Nephron (organoid): ENCODE data around the gene ZNF415.

ENCODE experiments used
- H3K27ac Mint-ChIP-seq, 3 experiments: 2 replicates each; pipeline ENCODE4 v1.8.0; 2020; ENCODE audit warnings: mixed read lengths in 3 of 3, mild to moderate bottlenecking in 2 of 3, moderate library complexity in 1 of 3
- H3K27me3 Mint-ChIP-seq: 2 replicates; pipeline ENCODE4 v1.8.0; 2021; ENCODE audit warnings: low read depth, mild to moderate bottlenecking, moderate library complexity, mixed read lengths
- H3K36me3 Mint-ChIP-seq: 2 replicates; pipeline ENCODE4 v1.8.0; 2020; ENCODE audit warnings: low read depth, mixed read lengths
- H3K4me1 Mint-ChIP-seq: 2 replicates; pipeline ENCODE4 v1.8.0; 2020; ENCODE audit warnings: mixed read lengths
- H3K4me3 Mint-ChIP-seq, 3 experiments: 2 replicates each; pipeline ENCODE4 v1.8.0; 2020; ENCODE audit warnings: mild to moderate bottlenecking in 3 of 3, mixed read lengths in 3 of 3, moderate library complexity in 2 of 3
- H3K9me3 Mint-ChIP-seq: 2 replicates; pipeline ENCODE4 v1.8.0; 2020; ENCODE audit warnings: mixed read lengths
- TF ChIP-seq, protein P1 (sequence below), 3 experiments: fragments of 200-600 bp; sonication (generic); IDR thresholded peaks; one replicate each; pipeline ENCODE4 v1.5.0; 2021; ENCODE audit warnings: antibody characterized with exemption in 3 of 3; ENCODE audit not compliant: unreplicated experiment in 3 of 3

ZNF415 gene

DNA sequence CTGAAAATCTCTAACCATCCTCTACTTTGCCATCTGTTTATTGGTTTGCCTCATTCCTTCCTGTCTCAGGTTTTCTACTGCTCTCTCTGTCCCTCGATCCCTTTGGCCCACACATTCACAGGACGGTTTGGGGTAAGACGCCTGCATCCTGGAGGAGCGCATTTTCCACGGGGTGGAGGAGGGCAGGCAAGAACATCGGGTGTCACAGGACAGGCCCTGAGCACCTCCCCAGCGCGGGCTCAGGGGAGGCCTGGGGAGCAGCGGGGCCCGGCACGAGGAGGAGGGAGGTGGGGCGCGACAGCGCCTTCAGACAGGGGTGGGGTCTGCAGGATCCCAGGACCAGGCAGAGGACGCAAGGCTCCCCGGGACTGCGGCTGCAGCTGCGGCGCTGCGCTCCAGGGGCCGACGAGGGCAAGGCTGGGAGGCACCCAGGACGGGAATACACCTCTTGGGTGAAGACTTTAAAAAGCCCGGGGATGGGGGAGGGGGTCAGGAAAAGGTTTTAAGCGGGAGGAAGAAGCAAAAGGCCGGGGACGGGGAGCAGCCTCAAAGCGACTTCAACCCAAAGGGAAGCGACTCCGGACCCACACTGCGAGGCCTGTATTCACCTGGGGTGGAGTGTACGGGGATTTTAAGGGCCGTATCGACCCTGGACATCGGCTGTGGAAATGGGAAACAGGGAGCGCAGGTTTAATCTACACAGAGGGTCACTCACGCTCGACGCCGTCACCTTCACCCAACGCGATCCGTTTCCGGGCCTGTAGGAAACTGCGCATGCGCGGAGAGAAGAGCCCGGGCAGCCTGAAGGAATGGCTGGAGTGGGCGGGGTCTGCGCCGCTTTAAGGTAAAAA, at the start of gene ZNF415:
Gene ZNF415, minus strand, starts transcription at position 770 of the 851 bp plus-strand sequence. CDS start 10,234 bp downstream, outside the sequence.
- Mint-ChIP-seq H3K27me3 (no peaks in the 10 kb centered on the region), H3K4me1 (peaks cover 19% of the 10 kb centered on the region), H3K27ac (peak within 1 kb of the TSS; percentile 8 to 88 (median 40)), H3K36me3 (peaks cover 43% of the 10 kb centered on the region), H3K9me3 (peaks cover 16% of the 10 kb centered on the region), H3K4me3 (peak within 1 kb of the TSS; percentile 85 to 94 (median 89))
- TF ChIP-seq, protein P1, sequence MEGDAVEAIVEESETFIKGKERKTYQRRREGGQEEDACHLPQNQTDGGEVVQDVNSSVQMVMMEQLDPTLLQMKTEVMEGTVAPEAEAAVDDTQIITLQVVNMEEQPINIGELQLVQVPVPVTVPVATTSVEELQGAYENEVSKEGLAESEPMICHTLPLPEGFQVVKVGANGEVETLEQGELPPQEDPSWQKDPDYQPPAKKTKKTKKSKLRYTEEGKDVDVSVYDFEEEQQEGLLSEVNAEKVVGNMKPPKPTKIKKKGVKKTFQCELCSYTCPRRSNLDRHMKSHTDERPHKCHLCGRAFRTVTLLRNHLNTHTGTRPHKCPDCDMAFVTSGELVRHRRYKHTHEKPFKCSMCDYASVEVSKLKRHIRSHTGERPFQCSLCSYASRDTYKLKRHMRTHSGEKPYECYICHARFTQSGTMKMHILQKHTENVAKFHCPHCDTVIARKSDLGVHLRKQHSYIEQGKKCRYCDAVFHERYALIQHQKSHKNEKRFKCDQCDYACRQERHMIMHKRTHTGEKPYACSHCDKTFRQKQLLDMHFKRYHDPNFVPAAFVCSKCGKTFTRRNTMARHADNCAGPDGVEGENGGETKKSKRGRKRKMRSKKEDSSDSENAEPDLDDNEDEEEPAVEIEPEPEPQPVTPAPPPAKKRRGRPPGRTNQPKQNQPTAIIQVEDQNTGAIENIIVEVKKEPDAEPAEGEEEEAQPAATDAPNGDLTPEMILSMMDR (IDR thresholded peaks at IDR 0.05; ENCODE audit: unreplicated experiment in 3 of 3), result no peak

DNA sequence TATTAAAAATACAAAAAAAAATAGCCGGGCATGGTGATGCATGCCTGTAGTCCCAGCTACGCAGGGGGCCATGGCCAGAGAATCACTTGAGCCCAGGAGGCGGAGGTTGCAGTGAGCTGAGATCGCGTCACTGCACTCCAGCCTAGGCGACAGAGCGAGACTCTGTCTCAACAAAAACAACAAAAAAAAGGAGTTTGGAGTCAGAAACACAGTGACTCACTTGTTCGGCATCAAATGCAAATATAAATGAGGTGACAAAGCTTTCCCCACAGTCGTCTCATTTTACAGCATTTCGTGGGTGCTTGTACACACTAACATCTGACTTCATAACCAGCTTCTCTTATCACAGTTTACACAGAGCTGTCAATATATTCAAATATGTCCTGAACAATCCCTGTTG, 49.5 kb upstream of the ZNF415 start:
- H3K4me3 Mint-ChIP-seq, result no peak overlapping the region
- H3K27ac Mint-ChIP-seq, result no peak overlapping the region
- no peaks in the 10 kb centered on the region for H3K27me3 Mint-ChIP-seq
- H3K9me3 Mint-ChIP-seq, result peaks cover 11% of the 10 kb centered on the region
- TF ChIP-seq, protein P1 (IDR thresholded peaks at IDR 0.05; ENCODE audit: unreplicated experiment in 3 of 3), result no peak
- peaks cover 55% of the 10 kb centered on the region for H3K36me3 Mint-ChIP-seq
- H3K4me1 Mint-ChIP-seq, result no peaks in the 10 kb centered on the region

DNA sequence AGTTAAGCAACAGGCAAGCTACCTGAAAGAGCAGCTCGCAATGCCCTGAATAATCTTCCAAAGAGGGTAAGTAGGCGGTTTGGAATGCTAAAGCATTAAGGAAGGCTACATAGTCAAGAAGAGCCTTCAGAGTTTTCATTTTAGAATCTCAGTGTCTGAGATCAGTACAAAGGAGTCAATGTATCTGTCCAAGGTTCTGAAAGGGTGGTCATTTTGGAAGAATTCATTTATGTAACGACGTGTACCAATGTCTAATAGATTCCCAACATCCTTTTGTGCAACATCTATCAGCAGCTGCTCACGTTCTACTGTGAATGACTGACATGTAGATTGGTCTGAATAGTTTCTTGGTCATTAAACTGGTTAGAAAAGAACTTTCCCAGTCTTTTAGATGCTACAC, 45.3 kb upstream of the ZNF415 start:
- TF ChIP-seq, protein P1 (IDR thresholded peaks at IDR 0.05; ENCODE audit: unreplicated experiment in 3 of 3), result no peak
- Mint-ChIP-seq H3K4me1 (no peaks in the 10 kb centered on the region), H3K4me3 (no peak overlapping the region), H3K36me3 (peaks cover 60% of the 10 kb centered on the region), H3K27ac (no peak overlapping the region), H3K9me3 (peaks cover 25% of the 10 kb centered on the region), H3K27me3 (no peaks in the 10 kb centered on the region)

DNA sequence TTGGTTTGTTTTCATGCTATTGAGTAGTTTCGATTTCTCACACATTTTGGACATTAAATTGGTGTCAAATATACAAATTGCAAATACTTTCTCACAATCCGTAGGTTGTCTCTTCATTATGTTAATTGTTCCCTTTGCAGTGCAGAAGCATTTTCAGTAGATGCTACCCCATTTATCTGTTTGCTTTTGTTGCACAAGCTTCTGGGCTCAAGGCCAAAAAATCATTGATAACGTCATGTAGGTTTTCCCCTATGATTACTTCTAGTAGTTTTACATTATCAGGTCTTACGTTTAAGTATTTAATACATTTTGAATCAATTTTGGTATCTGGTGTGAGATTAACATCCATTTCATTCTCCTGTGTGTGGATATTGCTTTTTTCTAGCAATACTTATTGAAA, 40.2 kb upstream of the ZNF415 start:
- H3K9me3 Mint-ChIP-seq, result peaks cover 43% of the 10 kb centered on the region
- H3K27me3 Mint-ChIP-seq, result no peaks in the 10 kb centered on the region
- H3K27ac Mint-ChIP-seq, result no peak overlapping the region
- no peaks in the 10 kb centered on the region for H3K4me1 Mint-ChIP-seq
- peaks cover 49% of the 10 kb centered on the region for H3K36me3 Mint-ChIP-seq
- TF ChIP-seq, protein P1 (IDR thresholded peaks at IDR 0.05; ENCODE audit: unreplicated experiment in 3 of 3), result no peak
- no peak overlapping the region for H3K4me3 Mint-ChIP-seq

DNA sequence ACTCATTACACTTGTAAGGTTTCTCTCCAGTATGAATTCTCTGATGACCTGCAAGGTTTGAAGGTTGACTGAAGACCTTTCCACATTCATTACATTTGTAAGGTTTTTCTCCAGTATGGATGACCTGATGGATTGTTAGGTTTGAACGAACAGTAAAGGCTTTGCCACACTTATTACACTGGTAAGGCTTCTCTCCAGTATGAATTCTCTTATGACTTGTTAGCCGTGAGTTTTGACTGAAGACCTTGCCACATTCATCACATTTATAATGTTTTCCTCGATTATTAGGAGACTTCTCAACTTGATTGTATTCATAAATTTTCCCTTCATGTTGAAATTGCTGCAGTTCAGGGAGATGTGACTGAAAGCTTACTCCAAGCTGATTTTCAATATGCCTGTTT, 33.0 kb upstream of the ZNF415 start:
- Mint-ChIP-seq H3K27me3 (no peaks in the 10 kb centered on the region), H3K4me3 (no peak overlapping the region), H3K27ac (no peak overlapping the region), H3K36me3 (peaks cover 44% of the 10 kb centered on the region), H3K9me3 (peaks cover 54% of the 10 kb centered on the region), H3K4me1 (no peaks in the 10 kb centered on the region)
- TF ChIP-seq, protein P1 (IDR thresholded peaks at IDR 0.05; ENCODE audit: unreplicated experiment in 3 of 3), result no peak

DNA sequence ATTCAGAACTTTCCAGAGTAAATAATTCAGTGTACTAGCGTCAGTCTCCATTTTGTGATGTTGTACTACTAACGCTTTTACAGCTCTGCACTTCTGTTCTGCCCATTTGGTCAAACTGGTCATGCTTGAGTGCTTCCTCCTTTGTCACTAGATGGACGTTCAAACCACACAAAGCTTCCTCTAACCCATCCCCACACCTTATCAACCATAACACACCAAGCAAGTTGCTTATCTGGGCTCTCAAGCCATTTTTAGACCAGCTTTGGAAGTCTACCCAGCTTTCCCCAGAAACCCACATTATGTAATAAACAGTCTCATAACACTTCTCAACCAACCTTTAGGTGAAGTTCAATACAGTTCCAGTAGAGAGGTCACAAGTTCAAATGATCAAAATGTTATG, 28.4 kb upstream of the ZNF415 start:
- Mint-ChIP-seq H3K27ac (no peak overlapping the region), H3K4me1 (peaks cover 10% of the 10 kb centered on the region), H3K9me3 (peaks cover 37% of the 10 kb centered on the region), H3K4me3 (peak overlapping the region; percentile 50 to 69 (median 58)), H3K36me3 (peaks cover 43% of the 10 kb centered on the region), H3K27me3 (no peaks in the 10 kb centered on the region)
- TF ChIP-seq, protein P1 (IDR thresholded peaks at IDR 0.05; ENCODE audit: unreplicated experiment in 3 of 3), result no peak
